GM18907 (cell line): ENCODE measurements around the gene HECTD3.
A peak's percentile ranks its signal among the peaks of the same experiment; 100 is the strongest.
"Not testable (repeated sequence)": the region's sequence is repeated elsewhere in the genome, so short reads cannot be mapped to it uniquely, and the experiment has no call there.

Experiments used
- ATAC-seq: cut with Tn5 transposase; IDR thresholded peaks from one replicate; pipeline ENCODE4 v1.9.1; 2021; ENCODE audit warnings: mild to moderate bottlenecking, moderate library complexity; ENCODE audit not compliant: unreplicated experiment

Gene HECTD3

DNA sequence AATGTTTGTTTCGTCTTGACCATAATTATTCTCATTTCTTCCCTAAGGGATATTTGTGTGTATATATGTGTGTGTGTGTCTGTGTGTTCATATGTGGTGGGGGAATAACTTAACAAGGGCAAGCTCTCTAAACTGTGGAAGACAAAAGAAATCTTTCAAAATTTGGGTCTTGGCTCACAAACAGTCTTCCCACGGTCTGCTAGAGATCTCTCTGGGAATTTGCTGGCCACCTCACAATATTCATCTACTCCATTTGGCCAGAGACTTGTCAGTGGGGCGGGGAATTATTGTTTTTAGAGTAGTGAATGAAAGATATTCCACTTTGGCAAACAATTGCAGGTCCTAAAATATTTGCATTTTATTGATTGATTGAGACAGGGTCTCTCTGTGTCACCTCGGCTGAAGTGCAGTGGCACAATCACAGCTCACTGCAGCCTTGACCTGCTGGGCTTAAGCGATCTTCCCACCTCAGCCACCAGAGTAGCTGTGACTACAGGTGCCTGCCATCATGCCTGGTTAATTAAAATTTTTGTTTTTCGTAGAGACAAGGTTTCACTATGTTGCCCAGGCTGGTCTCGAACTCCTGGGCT, 16.7 kb downstream of the HECTD3 start:
- no peak for ATAC-seq

DNA sequence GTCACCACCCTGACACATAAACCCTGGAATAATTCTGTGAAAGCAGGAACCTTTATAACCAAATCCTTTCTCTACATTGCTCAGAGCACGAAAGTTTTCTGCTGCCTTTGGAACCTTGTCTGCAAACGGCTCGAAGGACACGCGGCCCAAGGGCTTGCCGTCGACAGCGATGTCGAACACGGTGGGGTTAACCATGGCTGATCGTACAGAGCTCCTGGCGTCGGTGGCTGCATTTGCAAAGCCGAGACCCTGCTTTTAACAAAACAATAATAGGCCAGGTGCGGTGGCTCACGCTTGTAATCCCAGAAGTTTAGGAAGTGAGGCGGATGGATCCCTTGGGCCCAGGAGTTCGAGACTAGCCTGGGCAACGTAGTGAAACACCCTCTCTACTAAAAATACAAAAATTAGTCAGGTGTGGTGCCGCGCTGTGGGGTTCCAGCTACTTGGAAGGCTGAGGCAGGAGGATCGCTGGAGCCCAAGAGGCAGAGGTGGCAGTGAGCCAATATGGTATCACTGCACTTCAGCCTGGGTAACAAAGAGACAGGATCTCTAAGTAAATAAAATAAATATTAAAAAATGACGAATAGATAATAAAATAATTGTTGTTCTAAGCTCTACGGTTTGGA, 22.5 kb downstream of the HECTD3 start:
- ATAC-seq, result no peak

DNA sequence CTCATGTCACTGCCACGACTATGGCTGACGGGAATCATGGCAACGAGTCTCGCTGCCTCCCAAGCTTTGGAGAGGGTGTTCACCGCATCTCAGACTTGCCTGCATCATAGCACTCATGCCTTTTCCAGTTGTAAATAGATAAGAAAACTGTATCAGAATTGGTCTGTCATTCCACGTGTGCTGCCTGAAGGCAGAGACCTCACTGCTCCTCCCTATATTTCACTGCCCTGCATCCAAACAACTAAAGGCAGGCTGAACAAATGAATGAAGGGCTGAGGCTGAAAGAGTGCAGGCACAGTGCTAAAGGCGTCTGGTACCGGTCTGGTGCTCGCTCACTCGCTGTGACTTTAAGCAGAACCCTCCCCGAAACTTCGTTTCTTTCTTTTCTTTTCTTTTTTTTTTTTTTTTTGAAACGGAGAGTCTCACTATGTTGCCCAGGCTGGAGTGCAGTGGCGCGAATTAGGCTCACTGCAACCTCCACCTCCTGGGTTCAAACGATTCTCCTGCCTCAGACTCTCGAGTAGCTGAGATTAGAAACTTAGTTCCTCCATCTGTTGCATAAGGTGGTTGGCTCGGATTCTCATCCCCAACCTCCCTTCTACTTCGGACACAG, 25.3 kb downstream of the HECTD3 start:
- peak; percentile 8 for ATAC-seq

DNA sequence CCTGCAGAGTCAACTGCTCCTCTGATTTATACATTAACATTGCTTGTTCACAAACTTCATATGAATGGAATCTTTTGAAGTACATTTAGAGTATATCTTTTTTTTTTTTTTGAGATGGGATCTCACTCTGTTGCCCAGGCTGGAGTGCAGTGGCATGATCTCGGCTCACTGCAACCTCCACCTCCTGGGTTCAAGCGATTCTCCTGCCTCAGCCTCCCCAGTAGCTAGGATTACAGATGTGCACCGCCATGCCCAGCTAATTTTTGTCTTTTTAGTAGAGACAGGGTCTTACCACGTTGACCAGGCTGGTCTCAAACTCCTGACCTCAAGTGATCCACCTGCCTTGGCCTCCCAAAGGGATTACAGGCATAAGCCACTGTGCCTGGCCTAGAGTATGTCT, 33.8 kb downstream of the HECTD3 start:
- ATAC-seq, result not testable (repeated sequence)

DNA sequence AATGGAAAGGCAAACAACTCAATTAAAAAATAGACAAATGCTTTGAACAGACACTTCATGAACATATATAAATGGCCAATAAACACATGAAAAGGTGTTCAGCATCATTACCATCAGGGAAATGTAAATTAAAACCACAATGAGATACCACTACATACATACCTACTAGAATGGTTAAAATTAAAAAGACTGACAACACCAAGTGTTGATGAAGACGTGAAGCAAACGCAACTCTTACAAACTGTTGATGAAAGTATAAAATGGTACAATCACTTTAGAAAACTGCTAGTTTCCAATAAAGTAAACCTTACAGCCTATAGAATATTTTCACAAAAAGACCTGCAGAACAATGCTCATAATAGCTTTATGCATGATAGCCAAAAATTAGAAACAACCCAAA, 34.9 kb downstream of the HECTD3 start:
- ATAC-seq, result no peak

DNA sequence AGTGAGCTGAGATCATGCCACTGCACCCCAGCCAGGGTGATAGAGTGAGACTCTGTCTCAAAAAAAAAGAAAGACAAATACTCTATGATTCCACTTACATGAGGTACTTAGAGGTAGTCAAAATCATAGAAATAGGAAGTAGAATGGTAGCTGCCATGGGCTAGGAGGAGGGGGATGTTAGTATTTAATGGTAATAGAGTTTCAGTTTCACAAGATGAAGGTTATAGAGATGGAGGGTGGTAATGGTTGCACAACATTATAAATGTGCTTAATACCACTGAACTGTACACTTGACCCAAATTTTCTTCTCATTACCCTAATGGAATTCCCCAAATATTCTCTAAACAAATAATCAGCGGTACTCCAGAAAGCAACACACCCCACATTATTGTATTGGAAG, 37.5 kb downstream of the HECTD3 start:
- ATAC-seq, result no peak

DNA sequence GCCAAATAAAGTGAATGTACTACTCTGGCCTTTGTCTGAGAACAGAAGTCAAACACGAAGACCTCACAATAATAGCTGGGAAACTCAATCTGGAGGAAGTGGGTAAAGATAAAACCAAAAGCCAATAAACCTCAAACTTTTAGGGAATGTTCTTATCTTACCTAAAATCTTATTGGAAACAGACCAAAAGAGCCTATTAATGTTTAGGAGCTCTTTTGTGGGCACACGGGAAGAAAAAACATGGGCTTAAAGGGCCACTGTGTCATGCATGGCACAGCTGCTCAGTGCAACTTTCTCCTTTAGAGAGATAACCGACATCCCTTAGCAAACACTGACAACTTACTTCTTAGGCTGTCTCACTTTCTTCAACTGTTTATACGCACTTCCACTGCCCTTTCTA, 40.8 kb downstream of the HECTD3 start:
- ATAC-seq, result no peak

DNA sequence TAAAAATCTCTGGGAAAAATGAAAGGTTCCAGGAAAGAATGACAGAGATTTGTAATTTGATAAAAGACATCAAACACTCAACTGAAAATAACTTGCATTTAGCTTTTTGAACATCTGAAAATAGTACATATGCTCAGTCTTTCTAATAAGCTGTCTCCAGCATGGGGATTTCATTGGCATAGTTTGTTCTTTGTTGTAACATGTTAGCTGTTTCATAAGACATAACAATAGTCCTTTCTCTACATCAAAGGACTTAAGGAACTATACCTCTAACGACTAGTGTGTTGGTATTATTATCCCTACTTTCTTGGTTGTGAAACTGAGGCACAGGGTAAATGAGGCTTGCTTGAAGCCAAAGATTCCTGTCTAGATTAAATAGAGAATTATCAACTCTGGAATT, 46.7 kb downstream of the HECTD3 start:
- ATAC-seq, result no peak

DNA sequence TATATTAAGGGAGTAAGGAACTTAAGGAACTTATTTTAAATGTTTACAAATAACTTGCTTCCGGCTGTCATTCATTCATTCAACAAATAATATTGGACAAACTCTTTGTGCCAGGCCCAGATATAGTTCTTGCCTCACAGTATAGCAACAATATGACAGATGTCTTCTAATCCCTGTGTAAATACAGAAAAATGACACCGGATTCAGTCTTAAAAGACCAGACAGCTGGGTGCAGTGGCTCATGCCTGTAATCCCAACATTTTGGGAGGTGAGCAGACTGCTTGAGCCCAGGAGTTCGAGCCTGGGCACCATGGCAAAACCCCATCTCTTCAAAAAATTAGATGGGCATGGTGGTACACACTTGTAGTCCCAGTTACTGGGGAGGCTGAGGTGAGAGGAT, 48.4 kb downstream of the HECTD3 start:
- ATAC-seq, result no peak

DNA sequence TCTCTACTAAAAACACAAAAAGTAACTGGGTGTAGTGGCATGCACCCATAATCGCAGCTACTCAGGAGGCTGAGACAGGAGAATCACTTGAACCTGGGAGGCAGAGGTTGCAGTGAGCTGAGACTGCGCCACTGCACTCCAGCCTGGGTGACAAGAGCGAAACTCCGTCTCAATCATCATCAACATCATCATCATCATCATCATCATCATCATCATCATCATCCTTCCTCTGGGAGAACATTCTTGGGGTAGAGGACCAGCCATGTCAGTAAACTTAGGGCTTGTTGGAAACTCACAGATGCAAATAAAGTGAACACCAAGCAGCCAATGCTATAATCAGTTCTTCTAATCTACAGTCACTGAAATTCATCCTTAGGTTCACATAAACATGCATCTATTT, 49.1 kb downstream of the HECTD3 start:
- ATAC-seq, result not testable (repeated sequence)

DNA sequence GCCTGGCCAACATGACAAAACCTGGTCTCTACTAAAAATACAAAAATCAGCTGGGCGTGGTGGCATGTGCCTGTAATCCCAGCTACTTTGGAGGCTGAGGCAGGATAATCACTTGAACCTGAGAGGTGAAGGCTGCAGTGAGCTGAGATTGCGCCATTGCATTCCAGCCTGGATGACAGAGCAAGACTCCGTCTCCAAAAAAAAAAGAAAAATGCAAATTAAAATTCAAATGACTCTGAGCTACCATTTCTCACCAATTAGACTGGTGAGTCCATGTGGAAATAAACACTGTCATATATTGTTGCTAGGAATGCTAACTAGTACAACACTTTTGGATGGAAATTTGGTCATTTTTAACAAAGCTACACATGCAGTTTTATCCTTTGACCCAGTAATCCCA, 53.6 kb downstream of the HECTD3 start:
- not testable (repeated sequence) for ATAC-seq

DNA sequence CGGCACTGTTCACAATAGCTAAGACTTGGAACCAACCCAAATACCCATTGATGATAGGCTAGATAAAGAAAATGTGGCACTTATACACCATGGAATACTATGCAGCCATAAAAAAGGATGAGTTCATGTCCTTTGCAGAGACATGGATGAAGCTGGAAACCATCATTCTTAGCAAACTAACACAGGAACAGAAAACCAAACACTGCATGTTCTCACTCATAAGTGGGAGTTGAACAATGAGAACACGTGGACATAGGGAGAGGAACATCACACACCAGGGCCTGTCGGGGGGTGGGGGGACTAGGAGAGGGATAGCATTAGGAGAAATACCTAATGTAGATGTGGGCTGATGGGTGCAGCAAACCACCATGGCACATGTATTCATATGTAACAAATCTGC, 55.0 kb downstream of the HECTD3 start:
- not testable (repeated sequence) for ATAC-seq
